ENCODE data around the gene ZDHHC22. TPM values are rescaled to one million over a fixed set of nuclear protein-coding genes. Genes with fewer than 3 reads are reported as not detected.

ZDHHC22 gene
- total and polyA plus RNA-seq, 7 donors, result 0.01 to 0.04 TPM; not detected in 5

DNA sequence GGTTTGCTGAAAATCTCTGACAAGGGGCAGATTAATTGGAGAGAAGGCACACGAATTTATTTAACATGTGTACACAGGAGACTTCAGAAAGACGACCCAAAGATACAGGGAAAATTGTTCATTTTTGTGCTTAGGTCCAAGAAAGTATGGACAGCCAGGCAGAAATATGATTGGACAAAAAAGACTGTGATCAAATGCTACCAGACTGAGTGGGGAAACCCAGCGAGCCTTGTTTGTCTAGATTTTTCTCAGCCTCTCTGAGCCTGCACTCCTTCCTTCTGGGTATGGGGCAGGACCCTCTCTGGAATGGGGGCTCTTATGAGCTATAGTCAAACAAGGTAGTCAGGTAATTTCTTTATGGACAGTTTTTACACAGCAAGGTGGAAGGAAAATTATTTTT lies 54.0 kb downstream of the ZDHHC22 start:
- H3K4me3 ChIP-seq, result no peak overlapping the region
- no peak for ATAC-seq
- H3K36me3 ChIP-seq (ENCODE audit: insufficient read depth in 1 of 2, low read depth in 1 of 2), result no peaks in the 10 kb centered on the region
- no peak overlapping the region for H3K27ac ChIP-seq
- no peaks in the 10 kb centered on the region for H3K4me1 ChIP-seq
- H3K9me3 ChIP-seq, result no peaks in the 10 kb centered on the region
- TF ChIP-seq, protein P1, sequence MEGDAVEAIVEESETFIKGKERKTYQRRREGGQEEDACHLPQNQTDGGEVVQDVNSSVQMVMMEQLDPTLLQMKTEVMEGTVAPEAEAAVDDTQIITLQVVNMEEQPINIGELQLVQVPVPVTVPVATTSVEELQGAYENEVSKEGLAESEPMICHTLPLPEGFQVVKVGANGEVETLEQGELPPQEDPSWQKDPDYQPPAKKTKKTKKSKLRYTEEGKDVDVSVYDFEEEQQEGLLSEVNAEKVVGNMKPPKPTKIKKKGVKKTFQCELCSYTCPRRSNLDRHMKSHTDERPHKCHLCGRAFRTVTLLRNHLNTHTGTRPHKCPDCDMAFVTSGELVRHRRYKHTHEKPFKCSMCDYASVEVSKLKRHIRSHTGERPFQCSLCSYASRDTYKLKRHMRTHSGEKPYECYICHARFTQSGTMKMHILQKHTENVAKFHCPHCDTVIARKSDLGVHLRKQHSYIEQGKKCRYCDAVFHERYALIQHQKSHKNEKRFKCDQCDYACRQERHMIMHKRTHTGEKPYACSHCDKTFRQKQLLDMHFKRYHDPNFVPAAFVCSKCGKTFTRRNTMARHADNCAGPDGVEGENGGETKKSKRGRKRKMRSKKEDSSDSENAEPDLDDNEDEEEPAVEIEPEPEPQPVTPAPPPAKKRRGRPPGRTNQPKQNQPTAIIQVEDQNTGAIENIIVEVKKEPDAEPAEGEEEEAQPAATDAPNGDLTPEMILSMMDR (IDR thresholded peaks at IDR 0.05), result no peak
- intact Hi-C loops (cut with DNase I), result no loop called here
- whole genome bisulfite sequencing, 3 donors, result 65 to 80% (median 77%) methylated on average over 3 of the region's 3 CpGs
- H3K27me3 ChIP-seq (ENCODE audit: insufficient read depth in 3 of 3, low read length in 2 of 3), result no peaks in the 10 kb centered on the region
- no peak for DNase-seq

DNA sequence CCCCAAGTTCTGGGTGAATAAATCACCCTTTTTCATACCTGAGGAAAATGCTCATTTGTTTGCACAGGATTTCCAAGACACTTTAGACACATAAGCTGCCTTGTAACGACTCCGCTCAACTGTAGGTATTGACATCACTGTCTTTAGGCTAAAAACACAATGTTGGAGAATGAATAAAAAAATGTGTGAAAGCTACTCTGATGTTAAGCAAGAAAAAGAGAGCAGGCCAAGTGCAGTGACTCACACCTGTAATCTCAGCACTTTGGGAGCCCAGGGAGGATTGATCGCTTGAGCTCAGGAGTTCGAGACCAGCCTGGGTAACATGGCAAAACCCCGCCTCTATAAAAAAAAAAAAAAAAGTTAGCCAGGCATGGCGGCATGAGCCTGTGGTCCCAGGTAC lies 54.6 kb downstream of the ZDHHC22 start:
- no peaks in the 10 kb centered on the region for H3K9me3 ChIP-seq
- no peaks in the 10 kb centered on the region for H3K27me3 ChIP-seq (ENCODE audit: insufficient read depth in 3 of 3, low read length in 2 of 3)
- no peaks in the 10 kb centered on the region for H3K36me3 ChIP-seq (ENCODE audit: insufficient read depth in 1 of 2, low read depth in 1 of 2)
- H3K4me3 ChIP-seq, result no peak overlapping the region
- WGBS, 3 donors, result 91 to 95% (median 95%) methylated on average over 6 of the region's 6 CpGs
- intact Hi-C loops (cut with DNase I), result no loop called here
- no peak for ATAC-seq
- no peak for DNase-seq
- H3K27ac ChIP-seq, result no peak overlapping the region
- no peaks in the 10 kb centered on the region for H3K4me1 ChIP-seq
- TF ChIP-seq, protein P1 (IDR thresholded peaks at IDR 0.05), result no peak

DNA sequence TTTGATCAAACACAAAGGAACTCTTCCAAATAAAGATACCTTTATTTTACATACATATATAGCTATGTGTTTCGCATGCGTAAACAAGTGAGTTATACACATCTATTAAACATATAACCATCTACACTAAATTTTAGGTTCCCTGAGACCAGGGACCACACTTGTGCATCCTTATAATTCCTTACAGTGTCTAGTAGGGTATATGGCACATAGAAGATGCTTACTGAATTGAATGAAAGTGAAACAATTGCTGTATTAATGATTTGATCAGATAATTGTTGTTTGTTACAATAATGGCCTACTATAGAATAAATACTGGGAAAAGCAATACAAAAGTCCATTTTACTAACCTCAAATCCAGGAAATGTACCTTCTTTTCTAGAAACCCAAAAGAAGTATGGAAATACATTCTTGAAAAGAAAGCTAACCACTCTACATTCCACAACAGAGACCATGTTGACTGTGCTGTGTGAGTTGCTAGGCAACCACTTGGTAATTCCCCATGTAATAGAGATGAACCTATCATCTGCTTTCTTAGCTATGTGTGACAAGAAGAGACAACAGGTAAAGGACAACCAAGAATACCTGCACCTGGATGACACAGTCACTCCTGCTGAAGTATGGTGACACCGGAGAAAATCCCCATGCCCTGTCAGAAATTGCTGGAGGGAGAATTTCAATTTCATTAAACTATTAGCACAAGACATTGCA lies 55.4 kb downstream of the ZDHHC22 start:
- Histone ChIP-seq H3K36me3 (ENCODE audit: insufficient read depth in 1 of 2, low read depth in 1 of 2) (no peaks in the 10 kb centered on the region), H3K27me3 (ENCODE audit: insufficient read depth in 3 of 3, low read length in 2 of 3) (no peaks in the 10 kb centered on the region), H3K27ac (no peak overlapping the region), H3K4me1 (no peaks in the 10 kb centered on the region), H3K4me3 (no peak overlapping the region), H3K9me3 (no peaks in the 10 kb centered on the region)
- DNase-seq (no peak), ATAC-seq (no peak)
- intact Hi-C loops (cut with DNase I), result no loop called here
- TF ChIP-seq, protein P1 (IDR thresholded peaks at IDR 0.05), result no peak
- 89 to 94% (median 92%) methylated on average over 3 of the region's 3 CpGs for WGBS, 3 donors

DNA sequence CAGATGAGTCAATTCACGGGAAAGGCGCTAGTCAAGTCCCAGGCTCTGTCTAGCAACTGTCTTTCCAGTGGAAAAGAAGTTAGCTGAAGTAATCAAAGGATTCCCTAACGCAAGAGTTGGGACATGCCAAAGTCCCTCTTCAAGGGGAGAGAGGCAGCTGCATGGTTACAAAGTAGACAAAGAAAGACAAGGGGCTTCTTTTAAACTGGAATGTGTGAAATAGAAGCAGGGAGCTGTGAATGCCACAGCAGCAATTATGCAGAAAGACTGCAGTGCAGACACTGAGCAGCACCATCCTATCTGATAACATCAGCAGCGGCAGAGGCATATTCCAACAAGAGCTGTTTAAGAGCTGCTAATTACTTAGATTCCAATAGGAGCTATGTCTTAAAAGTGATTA lies 56.1 kb downstream of the ZDHHC22 start:
- Histone ChIP-seq H3K4me3 (no peak overlapping the region), H3K27ac (no peak overlapping the region), H3K36me3 (ENCODE audit: insufficient read depth in 1 of 2, low read depth in 1 of 2) (no peaks in the 10 kb centered on the region), H3K9me3 (no peaks in the 10 kb centered on the region), H3K4me1 (no peaks in the 10 kb centered on the region), H3K27me3 (ENCODE audit: insufficient read depth in 3 of 3, low read length in 2 of 3) (no peaks in the 10 kb centered on the region)
- WGBS, 3 donors, result 69 to 77% (median 74%) methylated on average over 4 of the region's 4 CpGs
- TF ChIP-seq, protein P1 (IDR thresholded peaks at IDR 0.05), result no peak
- intact Hi-C loops (cut with DNase I), result no loop called here
- DNase-seq, result no peak
- no peak for ATAC-seq

DNA sequence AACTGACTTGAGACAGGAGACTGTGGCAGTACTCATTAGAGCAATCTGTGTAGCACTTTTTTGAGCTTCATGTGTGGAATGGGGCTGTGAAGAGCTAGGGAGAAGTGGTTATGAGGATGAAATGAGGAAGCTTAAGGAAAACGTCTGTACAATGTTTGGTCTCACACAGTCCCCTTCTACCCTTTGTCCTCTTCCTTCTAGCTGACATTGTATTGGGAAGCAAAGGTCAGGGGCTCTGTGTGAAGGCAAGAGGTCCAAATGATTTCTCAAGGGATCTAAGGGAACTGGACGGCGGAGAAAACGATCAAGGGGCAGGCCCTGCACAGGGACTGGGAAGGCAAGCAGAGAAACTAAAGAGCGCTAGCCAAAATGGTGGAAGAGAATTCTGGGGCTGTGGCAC lies 56.6 kb downstream of the ZDHHC22 start:
- WGBS, 3 donors, result 60 to 72% (median 68%) methylated on average over 5 of the region's 5 CpGs
- DNase-seq (no peak), ATAC-seq (no peak)
- no peak overlapping the region for H3K4me3 ChIP-seq
- H3K27me3 ChIP-seq (ENCODE audit: insufficient read depth in 3 of 3, low read length in 2 of 3), result no peaks in the 10 kb centered on the region
- H3K36me3 ChIP-seq (ENCODE audit: insufficient read depth in 1 of 2, low read depth in 1 of 2), result no peaks in the 10 kb centered on the region
- intact Hi-C loops (cut with DNase I), result no loop called here
- H3K4me1 ChIP-seq, result no peaks in the 10 kb centered on the region
- no peak overlapping the region for H3K27ac ChIP-seq
- peaks cover 5% of the 10 kb centered on the region for H3K9me3 ChIP-seq
- TF ChIP-seq, protein P1 (IDR thresholded peaks at IDR 0.05), result no peak

All from psoas muscle (tissue), 8 donors.